Right renal cortex interstitium (tissue), 3 donors: Measurements from ENCODE around the gene OR4L1. TPM values are rescaled to one million over a fixed set of nuclear protein-coding genes. Genes with fewer than 3 reads are reported as not detected.
"Not testable (repeated sequence)": the region's sequence is repeated elsewhere in the genome, so short reads cannot be mapped to it uniquely, and the experiment has no call there.

Experiments used
- DNase-seq, 3 donors: peaks; one replicate each; pipeline ENCODE4 v3.0.0-alpha.2; 2013; ENCODE audit warnings: low read depth in 3 of 3, low spot score in 2 of 3
- polyA plus RNA-seq, 3 donors: library from polyadenylated mRNA; unstranded; fragments of 120-200 nt; gene quantifications; one replicate each; pipeline ENCODE4 v1.2.1, GENCODE V29; 2013; ENCODE audit not compliant: insufficient read length in 3 of 3

OR4L1 gene, protein sequence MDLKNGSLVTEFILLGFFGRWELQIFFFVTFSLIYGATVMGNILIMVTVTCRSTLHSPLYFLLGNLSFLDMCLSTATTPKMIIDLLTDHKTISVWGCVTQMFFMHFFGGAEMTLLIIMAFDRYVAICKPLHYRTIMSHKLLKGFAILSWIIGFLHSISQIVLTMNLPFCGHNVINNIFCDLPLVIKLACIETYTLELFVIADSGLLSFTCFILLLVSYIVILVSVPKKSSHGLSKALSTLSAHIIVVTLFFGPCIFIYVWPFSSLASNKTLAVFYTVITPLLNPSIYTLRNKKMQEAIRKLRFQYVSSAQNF
- not detected for polyA plus RNA-seq

DNA sequence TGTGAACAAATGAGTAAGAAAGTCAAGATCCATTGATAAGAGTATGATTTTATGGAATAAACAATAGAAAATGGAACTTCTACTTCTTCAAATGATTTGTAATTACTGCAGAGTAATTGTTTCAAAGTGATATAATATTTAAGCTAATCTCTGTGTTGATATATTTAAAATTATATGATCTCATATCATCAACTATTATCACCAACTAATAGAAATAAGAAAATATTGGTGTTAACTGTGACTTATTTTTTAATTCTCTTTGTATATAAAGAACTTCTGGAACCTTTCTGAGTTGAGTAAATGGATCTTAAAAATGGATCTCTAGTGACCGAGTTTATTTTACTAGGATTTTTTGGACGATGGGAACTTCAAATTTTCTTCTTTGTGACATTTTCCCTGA, at the start of gene OR4L1:
TSS of gene OR4L1 (plus strand) at position 301 of the 400 bp plus-strand sequence. CDS start at position 301, 0 bp downstream.
- DNase-seq = no peak

DNA sequence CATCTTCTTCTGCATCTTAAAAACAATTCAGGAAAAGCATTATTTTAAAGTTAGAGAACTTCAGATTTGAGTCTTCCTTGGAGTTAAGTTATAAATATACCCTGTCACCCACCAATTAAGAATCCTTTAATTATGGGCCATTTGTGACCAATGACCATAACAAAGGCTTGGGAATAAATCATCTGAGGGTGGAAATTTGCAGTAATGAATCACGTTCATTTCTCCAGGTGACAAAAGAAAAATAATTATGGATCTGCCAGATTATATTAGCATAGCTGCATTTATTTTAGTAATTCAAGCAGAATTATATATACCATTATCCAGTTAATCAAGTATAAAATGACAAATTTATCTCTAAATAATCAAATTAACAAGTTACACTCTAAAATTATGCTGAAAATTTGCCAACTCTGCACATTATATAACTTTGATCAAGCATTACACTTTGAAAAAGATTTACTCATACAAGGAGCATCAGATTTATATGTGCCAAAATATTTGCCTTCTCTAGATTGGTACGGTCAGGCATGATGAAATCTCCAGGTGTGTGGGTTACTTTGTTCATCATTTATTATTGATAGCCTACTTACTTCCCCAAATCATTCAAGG, 40.5 kb upstream of the OR4L1 start, which contains the start of gene OR4K14:
TSS of gene OR4K14 (minus strand) at position 51 of the 609 bp plus-strand sequence. CDS start 4,114 bp downstream, outside the sequence.
- no peak for DNase-seq

DNA sequence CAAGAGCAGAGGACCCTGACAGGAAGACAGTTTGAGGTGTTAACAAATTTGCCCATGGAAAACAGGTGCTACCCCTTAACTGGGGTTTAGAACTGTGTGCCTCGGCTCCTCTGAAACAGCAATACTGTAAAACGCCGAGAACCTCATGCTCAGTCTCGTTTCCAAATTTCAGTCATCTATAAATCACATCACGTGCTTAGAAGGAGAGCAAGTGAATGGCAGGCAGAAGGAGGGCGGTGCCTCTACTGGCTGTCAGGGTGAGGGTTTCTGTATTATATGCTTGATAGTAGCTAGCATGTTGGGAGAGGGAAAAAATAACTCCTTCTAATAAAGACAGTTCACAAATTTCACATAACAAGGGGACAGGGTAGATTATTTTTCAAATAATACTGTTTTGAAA, 28.8 kb upstream of the OR4L1 start:
- DNase-seq = no peak

DNA sequence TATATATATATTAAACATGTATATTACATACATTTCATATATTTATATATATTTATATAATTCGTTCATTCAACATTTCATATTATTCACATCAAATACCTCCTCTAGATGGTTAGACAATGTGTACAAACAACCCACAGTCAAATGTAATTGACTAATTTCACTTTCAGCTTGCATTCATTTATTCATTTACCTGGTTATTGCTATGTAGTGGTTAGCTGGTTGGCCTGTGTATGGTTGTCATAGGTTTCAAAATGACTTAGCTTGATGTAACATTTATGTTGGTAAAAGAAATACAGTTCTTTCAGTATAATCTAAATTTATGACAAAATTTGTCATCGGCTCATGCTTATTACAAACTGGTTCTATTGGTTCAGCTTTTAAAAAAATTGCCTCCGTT, 24.4 kb upstream of the OR4L1 start:
- no peak for DNase-seq

DNA sequence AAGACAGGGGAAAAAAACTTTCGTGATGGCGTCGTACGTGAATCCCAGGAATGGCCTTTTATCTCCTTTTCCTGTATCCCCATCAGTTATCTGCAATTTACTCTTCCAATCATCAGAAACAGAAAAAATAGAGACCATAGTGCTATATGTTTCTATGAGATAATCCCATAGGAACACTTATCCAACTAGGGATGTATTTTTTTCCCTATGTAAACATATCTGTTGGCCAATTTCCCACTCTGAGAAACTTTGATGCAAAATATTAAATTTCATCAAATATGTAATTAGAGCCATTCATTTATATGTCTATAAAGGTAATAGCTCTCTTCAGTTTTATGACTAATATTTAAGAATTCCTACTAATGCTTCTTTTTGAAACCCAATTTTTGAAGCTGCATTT, 23.9 kb upstream of the OR4L1 start, which contains the start of gene OR4K13:
TSS of gene OR4K13 (minus strand) at position 101 of the 400 bp plus-strand sequence. CDS start 1,280 bp downstream, outside the sequence.
- DNase-seq = no peak

DNA sequence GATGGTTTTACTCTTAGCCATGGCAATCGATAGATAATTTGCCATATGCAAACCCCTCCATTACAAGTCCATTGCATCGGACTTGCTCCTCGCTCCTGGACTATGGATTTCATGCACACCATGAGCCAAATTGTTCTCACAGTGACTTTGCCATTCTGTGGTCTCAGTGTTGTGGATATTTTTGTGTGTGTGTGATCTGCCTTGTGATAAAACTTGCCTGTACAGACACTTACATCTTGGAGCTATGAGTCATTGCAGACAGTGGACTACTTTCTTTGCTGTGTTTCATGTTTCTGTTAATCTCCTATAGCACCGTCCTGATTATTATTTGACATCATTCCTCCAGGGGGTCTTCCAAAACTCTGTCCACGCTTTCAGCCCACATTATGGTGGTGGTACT, 15.6 kb upstream of the OR4L1 start:
- no peak for DNase-seq

DNA sequence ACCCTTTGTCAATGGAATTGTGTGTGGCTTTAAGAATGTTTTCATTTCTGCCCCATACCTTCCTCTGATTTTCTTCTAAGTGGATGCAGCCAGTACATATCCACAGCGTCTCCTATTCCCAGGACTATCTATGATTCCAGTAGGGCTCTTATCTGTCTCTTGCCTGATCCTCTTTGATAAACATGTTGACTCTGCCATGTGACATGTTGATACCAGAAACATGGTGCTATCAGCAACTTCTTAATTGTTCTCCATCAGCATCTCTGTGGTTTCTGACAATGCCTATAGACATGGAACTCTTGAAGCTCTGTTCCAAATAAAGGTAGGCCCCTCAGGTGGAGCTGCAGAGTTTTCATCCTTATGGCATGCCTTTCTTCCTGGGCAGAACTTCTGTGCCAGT, 11.6 kb upstream of the OR4L1 start:
- no peak for DNase-seq

DNA sequence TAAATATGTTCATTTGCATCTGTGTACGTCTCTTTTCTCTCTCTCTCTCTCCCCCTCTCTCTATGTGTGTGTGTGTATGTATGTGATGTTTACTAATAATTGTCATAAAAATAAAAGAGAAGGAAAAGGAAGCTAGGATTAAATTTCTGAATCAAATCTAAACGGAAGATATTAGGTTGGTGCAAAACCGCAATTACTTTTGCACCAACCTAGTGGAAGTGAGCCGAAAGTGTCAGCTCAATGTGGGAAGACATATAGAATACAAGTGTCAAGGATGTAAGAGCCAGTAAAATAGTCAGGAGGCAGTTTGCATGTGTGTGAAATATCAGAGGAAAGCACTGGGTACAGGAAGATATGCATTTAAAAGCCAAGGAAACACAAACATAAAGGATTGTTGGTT, 32.2 kb downstream of the OR4L1 start:
- no peak for DNase-seq

DNA sequence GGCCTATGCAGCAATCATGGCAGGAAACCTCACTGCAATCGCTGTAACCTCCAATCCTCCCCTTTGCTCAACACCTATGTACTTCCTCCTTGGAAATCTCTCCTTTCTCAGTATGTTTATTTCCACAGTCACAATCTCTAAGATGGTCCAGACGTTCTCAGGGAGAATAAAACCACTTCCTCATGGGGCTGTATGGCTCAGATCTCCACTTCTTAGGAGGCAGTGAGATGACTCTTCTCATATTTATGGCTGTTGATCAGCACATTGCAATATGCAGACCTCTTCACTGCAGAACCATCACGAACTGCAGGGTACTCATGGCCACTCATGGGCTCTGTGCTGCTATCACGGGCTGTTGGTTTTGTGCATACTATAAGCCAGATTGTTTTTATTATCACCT, 33.6 kb downstream of the OR4L1 start:
- DNase-seq = no peak

DNA sequence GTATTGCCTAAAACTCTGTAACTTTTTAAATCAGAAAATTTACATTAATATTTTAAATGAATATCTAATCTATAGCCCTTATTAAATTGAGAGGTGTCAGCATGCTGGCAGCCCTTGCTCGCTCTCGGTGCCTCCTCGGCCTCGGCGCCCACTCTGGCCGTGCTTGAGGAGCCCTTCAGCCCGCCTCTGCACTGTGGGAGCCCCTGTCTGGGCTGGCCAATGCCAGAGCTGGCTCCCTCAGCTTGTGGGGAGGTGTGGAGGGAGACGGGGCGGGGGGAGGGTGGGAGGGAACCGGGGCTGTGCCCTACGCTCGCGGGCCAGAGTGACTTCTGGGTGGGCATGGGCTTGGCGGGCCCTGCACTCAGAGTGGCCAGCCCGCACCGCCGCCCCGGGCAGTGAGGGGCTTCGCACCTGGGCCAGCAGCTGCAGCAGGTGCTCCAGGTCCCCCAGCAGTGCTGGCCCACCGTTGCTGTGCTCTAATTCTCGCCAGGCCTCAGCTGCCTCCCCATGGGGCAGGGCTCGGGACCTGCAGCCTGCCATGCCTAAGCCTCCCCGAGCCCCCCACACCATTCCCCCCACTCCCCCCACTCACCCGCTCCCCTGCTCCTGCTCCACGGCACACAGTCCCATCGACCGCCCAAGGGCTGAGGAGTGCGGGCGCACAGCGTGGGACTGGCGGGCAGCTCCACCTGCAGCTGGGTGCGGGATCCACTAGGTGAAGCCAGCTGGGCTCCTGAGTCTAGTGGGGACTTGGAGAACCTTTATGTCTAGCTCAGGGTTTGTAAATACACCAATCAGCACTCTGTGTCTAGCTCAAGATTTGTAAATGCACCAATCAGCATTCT, 39.3 kb downstream of the OR4L1 start:
- DNase-seq = not testable (repeated sequence)

DNA sequence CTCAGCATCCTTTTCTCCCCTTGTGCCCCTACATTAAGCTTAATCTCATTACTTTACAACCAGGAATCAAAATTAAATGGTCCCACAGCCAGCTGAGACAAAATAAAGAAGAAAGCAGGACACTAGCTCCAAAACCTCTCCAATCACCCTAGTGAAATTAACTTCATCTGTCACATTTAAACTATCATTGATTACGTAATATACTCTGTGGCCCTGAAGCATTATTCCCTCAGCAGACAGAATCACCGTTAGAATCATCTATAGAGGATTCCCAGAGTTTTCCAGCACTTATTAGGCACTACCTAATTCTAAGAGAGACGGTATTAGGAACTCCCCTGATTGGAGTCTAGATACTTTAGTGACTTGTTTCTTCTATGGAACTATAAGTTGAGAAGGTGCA, 50.6 kb downstream of the OR4L1 start, which contains the start of gene OR4K17:
TSS of gene OR4K17 (plus strand) at position 302 of the 400 bp plus-strand sequence. CDS start 6,761 bp downstream, outside the sequence.
- no peak for DNase-seq

Other genes with a start within 250 kb of the OR4L1 start
- not detected for gene OR4K2, start 184.9 kb upstream of the OR4L1 start, polyA plus RNA-seq
- not detected for gene OR4K5, start 139.4 kb upstream of the OR4L1 start, polyA plus RNA-seq
- not detected for gene OR4K1, start 129.1 kb upstream of the OR4L1 start, polyA plus RNA-seq
- gene OR4K15, start 84.5 kb upstream of the OR4L1 start, polyA plus RNA-seq = not detected
- gene OR4Q2, start 57.9 kb upstream of the OR4L1 start, polyA plus RNA-seq = not detected
- gene OR4K14, start 40.7 kb upstream of the OR4L1 start, polyA plus RNA-seq = not detected
- gene OR4K13, start 24.0 kb upstream of the OR4L1 start, polyA plus RNA-seq = not detected
- gene OR4K17, start 50.7 kb downstream of the OR4L1 start, polyA plus RNA-seq = under 1 TPM in 2 of 3 donors, not detected in 1; 0.03 to 0.07 TPM
- gene OR4N5, start 78.8 kb downstream of the OR4L1 start, polyA plus RNA-seq = not detected
- gene OR11G2, start 130.9 kb downstream of the OR4L1 start, polyA plus RNA-seq = not detected
- gene OR11H6, start 163.7 kb downstream of the OR4L1 start, polyA plus RNA-seq = not detected
- under 1 TPM; 0.43 to 0.55 (median 0.45) TPM for gene OR11H7, start 168.9 kb downstream of the OR4L1 start, polyA plus RNA-seq
- gene OR11H4, start 179.2 kb downstream of the OR4L1 start, polyA plus RNA-seq = not detected
- gene TTC5, start 245.9 kb downstream of the OR4L1 start, polyA plus RNA-seq = 10 to 100 TPM; 26.5 to 33.5 (median 32.2) TPM